ENCODE measurements around the gene DPH3.

DPH3 gene

DNA sequence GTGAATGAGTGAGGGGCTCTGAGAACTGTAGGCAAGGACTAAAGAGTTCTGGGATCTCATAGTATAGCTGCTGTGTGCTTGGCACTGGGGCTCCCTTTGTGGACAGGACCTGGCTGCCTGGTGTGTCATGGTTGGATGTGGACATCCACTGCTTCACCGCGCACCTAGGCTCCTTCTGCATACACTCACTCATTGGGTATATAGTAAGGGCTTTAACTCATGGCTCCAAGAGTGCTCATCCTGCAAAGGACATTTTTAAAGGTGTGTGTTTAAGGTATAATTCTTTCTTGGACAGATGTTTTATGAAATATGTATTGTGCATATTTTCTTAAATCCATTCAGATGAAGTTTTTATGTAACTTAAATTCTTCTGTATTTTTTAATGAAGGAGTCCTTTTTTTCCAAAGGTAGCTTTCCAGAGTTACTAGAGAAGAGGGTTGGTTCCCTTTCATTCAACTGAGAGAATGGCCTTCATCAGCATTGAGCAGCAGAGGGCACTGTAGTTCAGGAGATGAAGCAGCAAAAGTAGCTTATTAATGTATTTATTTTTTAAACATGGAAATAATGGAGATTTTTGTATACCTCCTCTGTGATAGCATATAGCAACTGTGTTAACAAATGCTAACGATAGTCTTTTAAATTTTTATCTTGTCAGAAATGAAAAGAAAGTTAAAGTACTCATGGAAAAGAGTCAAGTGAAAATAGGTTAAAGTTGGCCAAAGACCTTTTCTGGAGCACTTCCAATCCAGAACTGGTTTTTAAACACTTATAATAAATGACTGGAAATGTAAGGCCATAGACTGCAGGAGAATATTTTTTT lies 25.5 kb upstream of the DPH3 start:
- peak in 2 of 14 donors; percentile 11 to 23 for DNase-seq

DNA sequence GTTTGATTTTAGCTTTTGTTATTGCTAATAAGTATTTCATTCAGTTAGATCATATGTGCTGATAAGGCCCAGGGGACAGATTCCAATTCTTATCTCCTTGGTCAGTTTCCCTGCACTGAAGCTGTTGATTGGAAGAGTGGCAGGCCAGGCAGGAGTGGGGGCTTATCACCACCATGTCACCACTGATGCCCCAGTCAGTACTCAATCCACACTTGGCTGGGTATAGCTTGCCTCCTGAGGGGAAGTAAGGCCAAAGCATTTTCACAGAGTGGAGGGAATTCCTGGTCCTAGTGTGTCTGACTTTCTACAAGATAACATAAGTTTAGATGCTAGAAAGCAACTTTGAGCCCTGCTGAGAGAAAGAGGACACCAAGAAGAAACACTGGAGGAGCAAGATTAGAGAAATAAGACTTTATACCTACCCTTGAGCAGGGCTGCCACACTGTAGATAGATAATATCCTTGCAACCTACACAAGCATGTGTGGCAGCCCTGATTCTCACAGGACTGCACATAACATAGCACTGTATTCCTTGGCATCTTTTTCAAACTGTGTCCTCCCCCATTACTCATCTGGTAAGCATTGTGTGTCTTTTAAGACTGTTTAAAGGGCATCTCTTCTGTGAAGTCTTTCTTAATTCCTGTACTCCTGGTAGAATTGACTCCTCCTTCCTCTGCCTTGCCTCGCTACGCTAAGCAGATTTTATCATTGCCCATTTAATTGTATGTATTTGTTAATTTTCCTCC lies 24.6 kb upstream of the DPH3 start:
- DNase-seq = no peak

DNA sequence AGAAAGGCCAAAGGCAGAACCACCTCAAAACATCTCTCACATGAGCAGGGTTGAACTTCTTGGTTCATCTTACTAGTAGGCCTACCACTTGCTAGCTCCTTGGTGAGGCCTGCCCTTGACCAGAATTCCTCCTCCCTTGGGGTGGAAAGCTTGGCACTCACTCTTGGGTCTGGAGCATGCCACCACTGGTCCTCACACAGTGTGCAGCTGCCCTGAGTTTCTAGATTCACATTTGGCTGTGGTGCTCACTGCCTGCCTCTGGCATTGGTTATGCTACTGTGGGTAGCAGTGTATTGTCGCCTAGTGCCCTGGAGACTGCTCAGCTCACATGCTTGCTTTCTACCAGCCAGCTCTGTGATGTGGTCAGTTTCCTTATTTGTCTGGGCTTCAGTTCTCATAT lies 23.9 kb upstream of the DPH3 start:
- peak in 2 of 14 donors; percentile 11 to 13 for DNase-seq

DNA sequence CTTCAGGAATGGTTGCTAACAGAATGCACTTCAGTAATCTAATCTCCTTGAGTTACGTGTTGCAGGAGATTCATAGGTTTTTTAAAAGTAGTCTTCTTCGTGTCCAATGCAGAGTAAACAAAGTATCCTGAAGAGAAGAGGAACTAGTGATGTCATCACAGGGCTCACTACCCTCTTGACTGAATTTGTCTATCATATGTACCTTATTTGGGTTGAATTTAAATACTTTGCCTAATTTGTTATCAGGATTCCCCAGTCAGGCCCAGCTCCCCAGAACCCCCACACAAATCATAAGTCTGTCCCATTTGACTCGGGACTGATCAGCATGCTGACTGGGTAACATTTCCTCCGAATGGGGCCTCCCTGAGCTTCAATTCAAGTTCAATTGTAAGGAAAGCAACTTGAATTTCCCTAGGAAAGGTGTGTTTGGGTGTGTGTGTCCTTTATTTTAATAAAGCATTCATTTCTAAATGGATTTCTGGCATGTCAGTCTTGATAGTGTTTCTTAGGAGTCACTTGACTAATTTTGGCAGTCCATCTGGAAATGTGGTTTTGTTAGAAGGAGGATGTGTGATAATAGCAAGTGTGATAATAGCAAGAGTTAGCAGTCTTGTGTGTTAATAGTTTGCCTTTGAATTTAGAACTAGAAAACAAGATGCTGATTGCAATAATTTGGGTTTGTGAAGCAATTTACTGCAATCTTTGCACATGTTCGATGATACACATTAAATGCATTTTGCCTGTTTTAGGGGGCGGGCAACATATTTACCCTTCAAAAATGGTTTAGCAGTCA lies 22.2 kb upstream of the DPH3 start:
- no peak for DNase-seq

DNA sequence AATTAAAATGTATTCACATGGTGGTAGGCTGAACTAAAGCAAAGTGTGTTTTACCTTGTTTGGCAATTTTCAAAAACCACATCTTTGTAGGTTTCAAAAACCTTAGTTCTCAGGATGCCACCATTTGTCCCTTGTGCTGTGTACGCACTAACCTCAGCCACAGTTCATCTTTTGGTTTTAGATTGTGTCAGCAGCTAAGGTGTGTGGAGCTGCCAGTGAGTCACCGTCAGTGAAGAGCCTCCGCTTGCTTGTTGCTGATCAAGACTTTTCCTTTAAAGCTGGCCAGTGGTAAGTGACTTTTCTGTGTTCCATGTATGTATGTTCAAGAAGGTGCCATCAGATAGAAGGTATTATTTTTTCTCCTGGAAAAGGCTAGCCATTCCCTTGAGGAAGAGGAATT lies 21.4 kb upstream of the DPH3 start:
- no peak for DNase-seq

DNA sequence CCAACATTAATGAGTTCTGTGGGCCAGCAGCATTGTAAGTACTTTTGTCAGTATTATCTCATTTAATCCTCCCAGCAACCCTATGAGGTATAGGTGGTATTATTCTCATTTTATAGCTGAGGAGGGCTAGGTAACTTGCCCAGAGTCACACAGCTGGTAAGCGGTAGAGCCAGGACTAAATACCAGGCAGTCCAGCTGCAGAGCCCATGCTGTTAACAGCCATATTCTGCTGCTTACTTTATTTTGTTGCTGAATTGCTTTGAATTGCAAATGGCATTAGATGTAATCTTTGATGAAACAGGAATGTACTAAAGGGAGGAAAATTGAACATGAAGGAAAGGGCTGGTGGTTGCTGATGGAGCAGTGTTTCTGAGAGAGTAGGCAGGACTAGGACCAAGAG lies 19.9 kb upstream of the DPH3 start:
- DNase-seq = no peak

DNA sequence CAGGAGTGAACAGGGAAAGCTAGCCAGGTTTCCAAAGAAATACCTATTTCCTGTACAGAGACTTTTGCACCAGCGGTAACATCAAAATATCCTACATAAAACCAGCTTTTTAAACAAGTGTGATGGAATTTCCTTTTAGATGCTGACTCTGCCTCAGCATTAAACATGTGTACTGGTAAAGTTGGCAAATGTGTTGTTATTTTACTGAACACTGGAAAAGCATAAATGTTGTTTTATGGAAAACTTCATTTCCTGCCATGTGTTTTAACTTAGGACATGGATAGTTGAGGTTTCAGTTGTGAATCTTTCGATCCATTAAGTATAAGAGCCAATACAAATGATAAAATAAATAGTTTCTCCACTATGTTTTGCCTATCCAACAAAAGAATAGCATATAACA lies 15.9 kb upstream of the DPH3 start:
- no peak for DNase-seq

- DNase-seq = no peak
These were observed 14.5 kb upstream of the DPH3 start for GRCh38 chr3:16279010-16279801.

GRCh38 chr3:16277471-16277870 lies 12.7 kb upstream of the DPH3 start:
- DNase-seq = no peak

DNA sequence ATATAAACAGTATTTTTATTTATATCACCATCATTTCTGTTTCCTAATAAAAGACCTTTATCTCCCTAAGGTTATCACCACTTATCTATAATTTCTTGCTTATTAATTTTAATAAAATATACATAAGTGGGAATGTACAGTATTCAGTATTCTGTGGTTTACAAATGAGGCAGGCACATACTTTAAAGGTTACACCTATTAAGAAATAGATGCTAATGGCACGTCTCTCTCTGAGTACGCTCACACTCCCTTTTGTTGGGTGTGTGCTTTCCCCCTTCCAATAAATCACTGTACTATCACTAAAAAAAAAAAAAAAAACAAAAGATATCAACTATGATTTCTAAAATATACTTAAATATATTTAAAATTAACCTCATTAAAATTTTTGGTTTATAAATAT lies 9.1 kb upstream of the DPH3 start:
- DNase-seq = no peak

- DNase-seq = no peak
These were observed 7.8 kb upstream of the DPH3 start for GRCh38 chr3:16272588-16272987.

DNA sequence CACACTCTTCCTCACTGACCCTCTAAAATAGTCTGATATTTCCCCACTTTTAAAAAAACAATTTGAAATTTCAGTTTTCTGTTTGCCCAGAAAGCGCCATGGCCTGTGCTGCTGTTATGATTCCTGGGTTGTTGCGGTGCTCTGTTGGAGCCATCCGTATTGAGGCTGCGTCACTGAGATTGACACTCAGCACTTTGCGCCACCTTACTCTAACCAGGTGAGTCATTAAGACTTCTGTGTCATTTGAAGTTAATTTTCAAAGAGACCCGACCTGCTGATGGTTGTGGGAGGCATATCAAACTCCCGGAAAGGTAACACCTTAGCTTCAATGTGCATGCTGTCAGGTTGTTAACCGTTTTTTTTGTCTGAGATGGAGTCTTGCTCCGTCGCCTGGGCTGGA lies 6.1 kb upstream of the DPH3 start:
- no peak for DNase-seq

DNA sequence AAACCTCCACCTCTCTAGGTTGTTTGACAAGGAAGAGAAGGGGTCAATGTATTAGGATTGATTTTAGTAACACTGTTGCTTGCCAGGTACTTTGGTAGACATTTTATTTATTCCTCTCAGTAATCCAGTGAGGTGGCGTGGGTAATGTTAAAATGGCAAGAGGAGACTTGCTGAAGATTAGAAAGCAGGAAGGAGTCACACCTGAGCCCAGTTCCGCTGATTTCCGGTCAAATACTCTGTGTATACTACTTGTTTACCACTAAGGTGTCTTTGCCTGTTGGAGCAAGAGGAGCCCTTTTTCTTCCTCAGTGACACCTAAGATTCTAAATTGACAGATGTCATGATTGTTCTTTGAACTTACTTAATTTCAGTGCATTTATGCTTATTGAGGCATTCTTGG lies 2.0 kb upstream of the DPH3 start:
- DNase-seq = no peak

GRCh38 chr3:16265455-16265786 lies 678 bp upstream of the DPH3 start:
- DNase-seq = no peak

DNA sequence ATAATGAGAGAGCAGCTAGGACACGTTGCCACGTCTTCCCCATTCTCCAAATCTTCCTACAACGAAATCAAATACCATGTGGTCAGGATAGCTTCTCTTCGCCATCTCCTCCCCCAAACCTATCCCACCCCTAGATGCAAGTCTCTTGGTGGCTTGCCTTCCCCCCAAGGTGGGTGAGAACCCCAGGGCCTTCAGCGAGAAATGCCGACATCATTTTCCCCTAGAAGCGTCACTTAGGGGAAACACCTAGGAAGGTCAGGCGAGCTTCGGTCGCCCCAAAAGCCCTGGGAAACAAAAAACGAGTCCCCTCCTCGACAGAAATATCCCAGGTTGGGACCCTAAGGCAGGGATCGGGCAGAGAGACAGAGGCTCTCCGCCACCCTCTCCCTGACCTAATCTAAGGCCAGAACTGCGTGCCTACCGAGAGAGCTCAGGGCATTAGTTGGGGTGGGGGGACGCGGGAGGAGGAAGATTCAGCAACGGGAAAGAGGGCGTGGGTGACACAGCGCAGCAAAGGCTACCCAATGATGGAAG lies 502 bp downstream of the DPH3 start:
- no peak for DNase-seq

DNA sequence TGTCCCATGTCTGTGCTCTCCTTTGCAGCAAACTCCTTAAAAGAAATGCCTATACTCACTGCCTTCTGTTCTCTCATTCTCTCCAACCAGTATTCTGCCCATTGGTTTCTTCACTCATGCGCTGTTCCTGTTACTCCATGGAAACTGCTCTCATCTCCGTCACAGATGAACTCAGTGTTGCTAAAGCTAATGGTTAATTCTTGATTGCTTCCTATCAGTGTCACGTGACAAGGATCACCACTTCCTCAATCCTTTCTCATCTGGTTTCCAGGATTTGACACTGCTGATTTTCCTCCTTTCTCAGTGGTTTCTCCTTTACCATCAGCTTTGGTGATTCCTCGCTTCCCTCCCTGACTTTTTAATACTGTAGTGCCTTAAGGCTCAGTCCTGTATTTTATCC lies 2.6 kb downstream of the DPH3 start:
- DNase-seq = no peak

GRCh38 chr3:16260046-16260445 lies 4.7 kb downstream of the DPH3 start:
- no peak for DNase-seq

DNA sequence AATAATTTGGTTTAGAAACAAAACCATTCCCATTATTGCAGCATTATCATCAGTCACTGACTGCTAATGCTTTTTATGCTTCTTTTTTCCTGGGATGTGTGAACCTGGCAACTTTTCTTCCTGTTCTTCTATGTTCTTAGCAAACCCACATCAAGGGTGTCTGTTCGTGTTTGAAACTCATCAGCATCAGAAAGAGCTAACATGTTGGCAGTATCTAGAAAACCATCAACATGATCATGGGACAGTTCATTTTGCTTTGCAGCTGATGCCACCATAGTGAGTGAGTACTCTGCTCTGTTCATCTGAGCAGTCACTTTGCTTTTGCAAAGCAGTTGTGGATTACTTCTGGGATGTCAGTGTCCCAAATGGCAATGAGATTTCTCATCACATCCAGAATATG lies 5.9 kb downstream of the DPH3 start:
- DNase-seq = no peak

GRCh38 chr3:16258177-16258576 lies 6.6 kb downstream of the DPH3 start:
- no peak for DNase-seq

GRCh38 chr3:16257309-16257708 lies 7.4 kb downstream of the DPH3 start:
- no peak for DNase-seq

DNA sequence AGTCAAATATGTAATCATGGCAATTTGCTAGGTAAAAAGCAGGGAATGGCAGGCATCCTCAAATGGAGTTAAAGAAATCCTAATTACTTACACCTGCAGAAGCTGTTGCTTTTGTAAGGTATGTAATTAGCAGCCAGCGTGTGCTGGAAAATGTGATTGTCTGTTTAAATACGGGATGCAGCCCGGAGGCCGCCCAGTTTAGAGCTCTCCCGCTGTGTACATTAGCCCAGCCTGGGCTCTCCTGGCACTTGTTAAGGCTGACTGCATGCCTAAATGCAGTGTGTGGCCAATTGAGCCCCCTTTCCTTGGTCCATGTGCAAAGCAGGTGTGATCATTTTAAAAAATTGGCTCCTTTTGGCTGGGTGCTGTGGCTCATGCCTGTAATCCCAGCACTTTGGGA lies 9.0 kb downstream of the DPH3 start:
- no peak for DNase-seq

- no peak for DNase-seq
These were observed 9.4 kb downstream of the DPH3 start for GRCh38 chr3:16255326-16255725.
